ENCODE measurements around the gene PLA2G4C. TPM values are rescaled to one million over a fixed set of nuclear protein-coding genes. Genes with fewer than 3 reads are reported as not detected.

Gene PLA2G4C
- total RNA-seq, 1 donor from 2014 or later, result 4.0 TPM

DNA sequence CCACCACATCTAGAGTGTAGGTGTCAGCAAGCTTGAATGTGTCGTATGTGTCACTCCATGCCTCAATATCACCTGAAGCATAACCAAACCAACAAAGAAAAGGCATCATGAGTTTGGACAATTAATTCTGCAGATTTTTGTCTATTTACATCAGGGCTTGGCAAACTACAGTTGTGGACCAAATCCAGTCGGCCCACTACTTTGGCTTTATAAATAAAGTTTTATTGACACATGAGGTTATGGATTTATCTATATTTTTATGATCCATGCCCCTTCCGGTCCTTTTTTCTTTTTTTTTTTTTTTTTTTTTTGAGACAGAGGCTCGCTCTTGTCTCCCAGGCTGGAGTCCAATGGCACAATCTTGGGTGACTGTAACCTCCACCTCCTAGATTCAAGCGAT, 57.5 kb downstream of the PLA2G4C start:
- Mint-ChIP-seq H3K27ac (ENCODE audit: unreplicated experiment) (no peak overlapping the region), H3K4me3 (ENCODE audit: unreplicated experiment) (no peak overlapping the region), H3K36me3 (ENCODE audit: low read depth) (no peaks in the 10 kb centered on the region), H3K27me3 (ENCODE audit: low read depth) (peaks cover 9% of the 10 kb centered on the region), H3K4me1 (ENCODE audit: low read depth) (no peaks in the 10 kb centered on the region), H3K9me3 (ENCODE audit: low read depth) (peaks cover 6% of the 10 kb centered on the region)
- no peak for DNase-seq (ENCODE audit: low spot score)
- TF ChIP-seq, protein P1, sequence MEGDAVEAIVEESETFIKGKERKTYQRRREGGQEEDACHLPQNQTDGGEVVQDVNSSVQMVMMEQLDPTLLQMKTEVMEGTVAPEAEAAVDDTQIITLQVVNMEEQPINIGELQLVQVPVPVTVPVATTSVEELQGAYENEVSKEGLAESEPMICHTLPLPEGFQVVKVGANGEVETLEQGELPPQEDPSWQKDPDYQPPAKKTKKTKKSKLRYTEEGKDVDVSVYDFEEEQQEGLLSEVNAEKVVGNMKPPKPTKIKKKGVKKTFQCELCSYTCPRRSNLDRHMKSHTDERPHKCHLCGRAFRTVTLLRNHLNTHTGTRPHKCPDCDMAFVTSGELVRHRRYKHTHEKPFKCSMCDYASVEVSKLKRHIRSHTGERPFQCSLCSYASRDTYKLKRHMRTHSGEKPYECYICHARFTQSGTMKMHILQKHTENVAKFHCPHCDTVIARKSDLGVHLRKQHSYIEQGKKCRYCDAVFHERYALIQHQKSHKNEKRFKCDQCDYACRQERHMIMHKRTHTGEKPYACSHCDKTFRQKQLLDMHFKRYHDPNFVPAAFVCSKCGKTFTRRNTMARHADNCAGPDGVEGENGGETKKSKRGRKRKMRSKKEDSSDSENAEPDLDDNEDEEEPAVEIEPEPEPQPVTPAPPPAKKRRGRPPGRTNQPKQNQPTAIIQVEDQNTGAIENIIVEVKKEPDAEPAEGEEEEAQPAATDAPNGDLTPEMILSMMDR (IDR thresholded peaks at IDR 0.05), result no peak

DNA sequence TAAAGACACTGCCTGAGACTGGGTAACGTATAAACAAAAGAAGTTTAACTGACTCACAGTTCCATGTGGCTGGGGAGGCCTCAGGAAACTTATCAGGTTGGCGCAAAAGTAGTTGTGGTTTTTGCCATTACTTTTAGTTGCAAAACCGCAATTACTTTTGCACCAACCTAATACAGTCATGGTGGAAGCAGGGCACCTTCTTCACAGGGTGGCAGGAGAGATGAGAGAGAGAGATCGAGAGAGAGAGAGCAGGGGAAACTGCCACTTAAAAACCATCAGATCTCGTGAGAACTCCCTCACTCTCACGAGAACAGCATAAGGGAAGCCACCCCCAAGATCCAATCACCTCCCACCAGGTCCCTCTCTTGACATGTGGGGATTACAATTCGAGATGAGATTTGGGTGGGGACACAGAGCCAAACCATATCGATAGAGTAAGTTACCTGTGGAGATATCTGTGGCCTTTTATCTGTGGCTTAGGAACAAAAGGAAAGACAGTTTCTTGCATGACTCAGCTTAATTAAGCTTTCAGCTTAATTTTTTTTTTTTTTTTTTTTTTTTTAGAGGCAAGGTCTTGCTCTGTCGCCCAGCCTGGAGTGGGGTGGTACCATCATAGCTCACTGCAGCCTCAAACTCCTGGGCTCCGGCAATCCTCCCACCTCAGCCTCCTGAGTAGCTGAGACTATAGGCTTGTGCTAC, 59.1 kb downstream of the PLA2G4C start:
- no peak overlapping the region for H3K4me3 Mint-ChIP-seq (ENCODE audit: unreplicated experiment)
- no peak overlapping the region for H3K27ac Mint-ChIP-seq (ENCODE audit: unreplicated experiment)
- no peaks in the 10 kb centered on the region for H3K36me3 Mint-ChIP-seq (ENCODE audit: low read depth)
- no peak for DNase-seq (ENCODE audit: low spot score)
- H3K9me3 Mint-ChIP-seq (ENCODE audit: low read depth), result peaks cover 7% of the 10 kb centered on the region
- TF ChIP-seq, protein P1 (IDR thresholded peaks at IDR 0.05), result no peak
- peaks cover 5% of the 10 kb centered on the region for H3K27me3 Mint-ChIP-seq (ENCODE audit: low read depth)
- no peaks in the 10 kb centered on the region for H3K4me1 Mint-ChIP-seq (ENCODE audit: low read depth)

DNA sequence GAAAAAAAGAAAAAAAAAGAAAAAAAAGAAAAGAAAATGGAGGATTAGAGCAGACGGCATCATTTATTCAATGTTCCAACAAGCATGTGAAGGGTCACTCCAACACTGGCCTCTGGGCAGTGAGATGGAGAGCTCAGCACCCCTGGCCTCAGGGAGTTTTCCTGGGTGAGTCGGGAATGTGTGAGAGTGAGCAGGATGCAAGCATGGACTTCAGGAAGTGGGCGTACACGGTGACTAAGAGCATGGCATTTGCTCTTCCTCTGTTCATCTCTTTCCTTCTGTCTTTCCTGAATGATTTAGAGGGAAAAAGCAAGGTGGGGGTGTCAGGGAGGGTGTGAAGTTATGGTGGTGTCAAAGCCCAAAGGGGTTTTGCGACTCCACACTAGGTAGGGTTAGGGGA, 66.1 kb downstream of the PLA2G4C start:
- H3K4me1 Mint-ChIP-seq (ENCODE audit: low read depth), result no peaks in the 10 kb centered on the region
- H3K4me3 Mint-ChIP-seq (ENCODE audit: unreplicated experiment), result no peak overlapping the region
- H3K9me3 Mint-ChIP-seq (ENCODE audit: low read depth), result peaks cover 13% of the 10 kb centered on the region
- H3K27me3 Mint-ChIP-seq (ENCODE audit: low read depth), result peaks cover 8% of the 10 kb centered on the region
- DNase-seq (ENCODE audit: low spot score), result no peak
- no peak overlapping the region for H3K27ac Mint-ChIP-seq (ENCODE audit: unreplicated experiment)
- TF ChIP-seq, protein P1 (IDR thresholded peaks at IDR 0.05), result no peak
- H3K36me3 Mint-ChIP-seq (ENCODE audit: low read depth), result no peaks in the 10 kb centered on the region

DNA sequence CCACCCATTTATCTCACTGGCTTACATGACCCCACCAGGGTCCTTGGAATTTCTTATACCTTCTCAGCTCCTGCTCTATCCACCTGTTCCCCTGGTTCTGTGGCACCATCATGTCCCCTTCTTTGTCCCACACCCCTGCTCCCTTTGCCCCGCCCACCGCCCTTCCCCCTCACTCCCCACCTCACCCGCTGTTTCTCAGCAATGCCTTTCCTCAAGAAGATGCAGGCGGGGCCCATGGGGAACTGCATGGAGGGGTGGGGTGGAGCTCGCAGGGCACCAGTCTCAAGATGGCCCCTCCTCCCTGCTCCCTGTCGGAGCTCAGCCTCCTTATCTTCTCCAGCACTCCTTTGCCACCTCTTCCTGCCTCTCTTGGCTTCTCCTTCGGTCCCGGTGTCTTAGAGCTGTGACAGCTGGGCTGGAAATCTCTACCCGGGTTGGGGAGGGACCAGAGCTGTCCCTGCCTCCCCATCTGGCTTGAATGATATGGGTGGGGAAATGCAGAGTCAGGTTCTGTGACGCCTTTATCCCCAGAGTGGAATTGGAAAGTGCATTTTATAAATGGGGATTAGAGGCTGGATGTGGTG, 66.8 kb downstream of the PLA2G4C start, which contains the start of gene CABP5:
CABP5 (minus strand) TSS at position 405 of the 584 bp plus-strand sequence; CDS start at position 248, 157 bp downstream.
- no peaks in the 10 kb centered on the region for H3K36me3 Mint-ChIP-seq (ENCODE audit: low read depth)
- DNase-seq (ENCODE audit: low spot score), result no peak
- TF ChIP-seq, protein P1 (IDR thresholded peaks at IDR 0.05), result no peak

GRCh38 chr19:48041877-48042580, 68.6 kb downstream of the PLA2G4C start:
- Mint-ChIP-seq H3K36me3 (ENCODE audit: low read depth) (no peaks in the 10 kb centered on the region), H3K4me3 (ENCODE audit: unreplicated experiment) (no peak overlapping the region), H3K27ac (ENCODE audit: unreplicated experiment) (no peak overlapping the region), H3K9me3 (ENCODE audit: low read depth) (peaks cover 6% of the 10 kb centered on the region), H3K4me1 (ENCODE audit: low read depth) (no peaks in the 10 kb centered on the region), H3K27me3 (ENCODE audit: low read depth) (peaks cover 8% of the 10 kb centered on the region)
- TF ChIP-seq, protein P1 (IDR thresholded peaks at IDR 0.05), result no peak
- DNase-seq (ENCODE audit: low spot score), result no peak

More for the DNA sequence above, 66.8 kb downstream of the PLA2G4C start, which contains the start of gene CABP5:
- peaks cover 8% of the 10 kb centered on the region for H3K27me3 Mint-ChIP-seq (ENCODE audit: low read depth)
- no peaks in the 10 kb centered on the region for H3K4me1 Mint-ChIP-seq (ENCODE audit: low read depth)
- H3K4me3 Mint-ChIP-seq (ENCODE audit: unreplicated experiment), result no peak within 1 kb of the TSS
- H3K27ac Mint-ChIP-seq (ENCODE audit: unreplicated experiment), result no peak within 1 kb of the TSS
- H3K9me3 Mint-ChIP-seq (ENCODE audit: low read depth), result peaks cover 9% of the 10 kb centered on the region
